Stimulated activated CD4-positive, alpha-beta T cell treated with anti-CD3 and anti-CD28 coated beads, Interleukin-4, amount 100 ng/mL, for 48 hours (primary cell): ENCODE data around the gene SCFD2.
"Not testable (repeated sequence)": the region's sequence is repeated elsewhere in the genome, so short reads cannot be mapped to it uniquely, and the experiment has no call there.

Source experiments
- DNase-seq, 2 donors: peaks; one replicate each; pipeline ENCODE4 v3.0.0-alpha.2; 2020; ENCODE audit warnings: low read depth in 2 of 2

Gene SCFD2

DNA sequence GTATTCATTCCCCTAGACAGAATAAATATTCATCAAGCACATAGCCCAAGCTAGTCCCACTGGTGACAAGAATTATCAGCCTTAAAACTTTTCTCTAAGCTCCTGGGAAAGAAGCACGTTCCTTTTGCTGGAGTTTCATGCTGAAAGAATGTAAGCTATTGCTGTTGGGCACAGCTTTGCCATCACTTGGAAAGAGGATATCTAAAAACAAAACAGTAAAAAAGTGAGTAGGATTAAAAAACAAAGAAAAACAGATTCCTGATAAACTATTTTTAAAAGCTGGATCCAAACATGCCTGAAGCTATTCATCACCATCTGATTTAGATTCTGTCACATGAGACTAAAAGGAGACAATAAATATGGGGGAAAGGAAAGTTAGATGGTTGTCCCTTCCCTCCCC is 176.8 kb downstream of the SCFD2 start:
- DNase-seq, result no peak

- DNase-seq, result no peak
Observed at GRCh38 chr4:53186714-53187358, 179.0 kb downstream of the SCFD2 start.

DNA sequence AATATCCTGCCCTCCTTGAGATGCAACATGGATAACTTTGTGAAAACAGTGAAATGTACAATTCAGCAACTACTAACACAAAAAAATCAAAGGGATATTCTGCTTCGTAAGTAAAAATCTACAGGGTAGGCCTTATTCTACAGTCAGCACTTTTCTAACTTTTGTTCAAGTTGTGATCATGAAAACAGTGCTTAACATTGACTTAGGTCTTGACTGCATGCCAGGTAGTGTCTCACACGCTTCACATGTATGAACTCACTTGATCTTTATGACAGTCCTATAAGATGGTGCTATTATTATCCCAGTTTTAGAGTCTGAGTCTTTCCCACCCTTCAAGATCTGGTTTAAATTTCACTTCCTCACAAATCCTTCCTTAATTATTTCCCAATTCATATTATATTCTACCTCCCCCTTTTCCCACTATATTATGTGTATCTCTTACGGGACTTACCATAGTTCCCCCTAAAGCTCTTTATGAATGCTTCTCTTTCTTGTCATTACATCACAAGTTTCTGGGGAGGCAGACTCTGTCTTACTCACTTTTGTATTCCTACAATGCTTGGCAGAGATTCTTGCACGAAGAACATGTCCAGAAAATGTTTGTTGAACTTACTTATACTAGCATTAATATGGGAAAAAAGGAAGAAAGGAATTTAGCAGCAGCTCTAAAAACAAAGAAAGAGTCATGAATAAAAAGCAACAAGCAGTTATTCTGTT is 179.8 kb downstream of the SCFD2 start:
- no peak for DNase-seq

DNA sequence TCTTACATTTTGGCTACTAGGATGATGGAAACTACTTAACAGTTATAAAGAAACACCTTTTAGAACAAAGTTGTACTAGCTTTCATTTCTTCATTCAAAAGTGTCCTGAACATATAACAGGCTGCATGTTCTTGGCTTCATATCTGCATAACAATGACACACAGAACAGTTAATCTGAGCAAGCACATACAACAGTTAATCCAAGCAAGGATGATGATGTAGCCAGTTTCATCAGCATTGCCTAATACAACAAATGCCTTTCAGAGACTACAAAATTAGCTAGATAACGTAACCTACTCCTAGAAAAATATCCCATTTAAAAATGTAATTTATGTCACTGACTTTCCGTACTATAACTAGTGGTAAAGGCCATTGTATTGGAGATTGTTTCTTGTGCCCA is 182.1 kb downstream of the SCFD2 start:
- DNase-seq, result no peak

DNA sequence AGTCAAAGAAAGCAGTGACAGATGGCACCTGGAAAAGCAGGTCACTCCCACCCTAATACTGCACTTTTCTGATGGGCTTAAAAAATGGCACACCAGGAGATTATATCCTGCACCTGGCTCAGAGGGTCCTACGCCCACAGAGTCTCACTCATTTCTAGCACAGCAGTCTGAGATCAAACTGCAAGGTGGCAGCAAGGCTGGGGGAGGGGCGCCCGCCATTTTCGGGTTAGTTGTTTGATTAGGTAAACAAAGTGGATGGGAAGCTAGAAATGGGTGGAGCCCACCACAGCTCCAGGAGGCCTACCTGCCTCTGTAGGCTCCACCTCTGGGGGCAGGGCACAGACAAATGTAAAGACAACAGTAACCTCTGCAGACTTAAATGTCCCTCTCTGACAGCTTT is 188.1 kb downstream of the SCFD2 start:
- not testable (repeated sequence) for DNase-seq

- DNase-seq, result no peak
Observed at GRCh38 chr4:53175640-53176039, 190.2 kb downstream of the SCFD2 start.

GRCh38 chr4:53174823-53175222 is 191.0 kb downstream of the SCFD2 start:
- no peak for DNase-seq

DNA sequence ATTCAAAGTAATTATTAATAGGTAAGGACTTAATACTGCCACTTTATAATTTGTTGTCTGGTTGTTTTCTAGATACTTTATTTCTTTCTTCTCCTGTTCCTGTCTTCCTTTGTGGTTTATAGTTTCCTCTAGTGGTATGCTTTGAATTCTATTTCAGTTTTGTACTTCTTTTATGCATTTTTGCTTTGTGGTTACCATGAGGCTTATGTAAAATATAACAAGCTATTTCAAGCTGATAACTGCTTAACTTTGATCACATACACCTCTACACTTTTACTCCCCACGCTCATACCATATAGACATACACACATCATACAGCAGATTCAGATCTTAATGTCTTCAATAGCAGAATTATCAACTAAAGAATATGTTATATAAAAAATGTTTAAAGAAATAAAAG is 192.3 kb downstream of the SCFD2 start:
- DNase-seq, result no peak

GRCh38 chr4:53171797-53172196 is 194.1 kb downstream of the SCFD2 start:
- DNase-seq, result no peak

DNA sequence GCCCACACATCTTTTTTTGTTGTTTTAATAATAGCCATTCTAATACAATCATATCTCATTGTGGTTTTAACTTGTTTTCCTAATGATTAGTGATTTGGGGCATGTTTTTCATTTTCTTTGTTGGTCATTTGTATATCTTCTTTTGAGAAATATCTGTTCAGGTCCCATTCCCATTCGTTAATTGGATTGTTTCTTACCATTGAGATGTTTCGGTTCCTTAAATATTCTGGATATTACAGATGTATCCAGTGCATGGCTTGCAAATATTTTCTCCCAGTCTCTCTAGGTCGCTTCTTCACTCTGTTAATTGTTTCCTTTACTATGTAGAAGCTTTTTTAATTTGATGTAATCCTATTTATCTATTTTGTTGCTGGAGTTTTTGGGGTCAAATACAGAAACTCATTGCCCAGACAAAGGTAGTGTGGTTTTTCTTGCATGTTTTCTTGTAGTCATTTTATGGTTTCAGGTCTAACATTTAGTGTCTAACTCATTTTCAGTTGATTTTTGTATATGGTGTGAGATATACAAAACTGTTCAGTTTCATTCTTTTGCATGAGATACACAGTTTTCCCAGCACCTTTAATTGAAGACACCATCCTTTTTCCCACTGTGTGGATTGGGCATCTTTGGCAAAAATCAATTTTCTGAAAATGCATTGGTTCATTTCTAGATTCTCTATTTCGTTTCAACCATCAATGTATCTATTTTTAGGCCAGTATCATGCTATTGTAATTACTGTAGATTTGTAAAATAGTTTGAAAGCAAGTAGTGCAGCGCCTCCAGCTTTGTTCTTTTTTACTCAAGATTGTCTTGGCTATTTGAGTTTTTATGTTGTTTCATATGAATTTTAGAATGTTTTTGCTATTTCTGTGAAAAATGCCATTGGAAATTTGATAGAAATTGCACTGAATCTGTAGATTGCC is 195.9 kb downstream of the SCFD2 start:
- DNase-seq, result no peak

GRCh38 chr4:53168228-53168627 is 197.6 kb downstream of the SCFD2 start:
- DNase-seq, result no peak

GRCh38 chr4:53162969-53163368 is 202.9 kb downstream of the SCFD2 start:
- no peak for DNase-seq

GRCh38 chr4:53161787-53162433 is 204.0 kb downstream of the SCFD2 start:
- no peak for DNase-seq

- no peak for DNase-seq
Observed at GRCh38 chr4:53161051-53161786, 204.6 kb downstream of the SCFD2 start.

DNA sequence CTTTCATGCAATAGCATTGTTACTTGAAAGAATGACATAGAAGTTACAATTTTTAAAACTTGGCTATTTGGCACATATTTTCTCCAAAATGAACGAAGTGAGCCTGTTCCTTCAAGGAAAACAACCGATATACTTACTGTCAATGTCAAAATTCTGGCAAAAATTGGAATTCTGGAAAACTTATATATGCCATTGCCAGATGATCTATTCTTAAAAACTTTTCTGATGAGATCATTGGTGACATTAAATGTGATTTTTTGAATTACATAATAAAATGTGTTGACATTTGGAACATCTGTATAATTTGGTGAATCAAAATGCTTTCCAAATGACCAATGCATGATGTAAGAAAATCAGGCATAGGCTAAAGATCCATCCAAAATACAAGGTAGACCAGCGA is 209.0 kb downstream of the SCFD2 start:
- DNase-seq, result no peak

GRCh38 chr4:53152467-53152866 is 213.4 kb downstream of the SCFD2 start:
- DNase-seq, result no peak

DNA sequence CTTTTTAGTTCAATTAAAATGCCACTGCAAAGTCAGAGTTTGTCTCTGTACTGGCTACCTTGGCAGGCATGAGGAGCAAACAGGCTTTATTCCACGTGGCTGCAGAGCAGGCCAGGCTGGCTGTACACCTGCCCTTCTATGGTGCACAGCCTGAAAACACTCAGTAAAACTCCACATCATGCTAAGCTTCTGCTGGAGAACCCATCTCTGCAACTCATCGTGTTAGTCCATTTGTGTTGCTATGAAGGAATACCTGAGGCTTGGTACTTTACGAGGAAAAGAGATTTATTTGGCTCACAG is 214.4 kb downstream of the SCFD2 start:
- no peak for DNase-seq

- DNase-seq, result no peak
Observed at GRCh38 chr4:53150631-53151488, 215.0 kb downstream of the SCFD2 start.

- DNase-seq, result no peak
Observed at GRCh38 chr4:53147711-53148110, 218.2 kb downstream of the SCFD2 start.

DNA sequence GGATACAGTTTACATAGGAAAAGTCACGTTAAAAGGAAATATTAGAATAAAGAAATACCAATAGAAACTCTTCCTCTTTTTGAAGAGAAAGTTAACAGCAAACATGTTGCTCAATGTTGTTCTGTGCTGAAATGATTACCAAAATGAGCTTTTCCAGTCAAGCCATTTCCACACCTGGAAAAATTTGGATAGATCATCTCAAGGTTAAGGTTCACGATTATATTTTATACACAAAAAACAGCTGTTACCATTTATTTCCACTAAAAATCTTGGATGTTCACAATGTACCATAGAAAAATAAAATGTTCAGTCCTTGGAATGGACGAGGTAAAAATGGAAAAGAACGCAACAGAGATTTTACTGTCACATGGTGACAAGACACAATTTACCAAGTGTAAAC is 218.7 kb downstream of the SCFD2 start:
- DNase-seq, result no peak

GRCh38 chr4:53141308-53141707 is 224.6 kb downstream of the SCFD2 start:
- DNase-seq, result no peak
